ENCODE data around the gene GPR155.

DNA sequence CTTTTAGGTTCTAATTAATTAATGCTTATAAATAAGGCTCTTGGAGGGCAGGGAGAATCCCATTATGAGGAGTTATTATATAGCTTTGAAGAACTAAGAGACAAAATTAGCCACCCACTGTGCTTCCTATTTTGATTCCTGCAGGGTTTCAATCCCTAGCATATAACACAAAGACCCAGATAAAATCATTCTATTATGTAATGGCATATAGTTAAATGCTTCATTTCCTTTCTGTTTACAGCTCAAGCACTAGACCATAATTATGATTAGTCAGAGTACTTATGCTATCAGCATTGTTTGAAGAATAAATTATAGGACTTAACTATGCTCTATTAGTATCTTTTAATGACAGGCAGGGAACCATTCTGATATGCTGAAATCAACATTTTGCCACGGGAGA is 9.1 kb downstream of the GPR155 start:
- TF ChIP-seq, protein P1, sequence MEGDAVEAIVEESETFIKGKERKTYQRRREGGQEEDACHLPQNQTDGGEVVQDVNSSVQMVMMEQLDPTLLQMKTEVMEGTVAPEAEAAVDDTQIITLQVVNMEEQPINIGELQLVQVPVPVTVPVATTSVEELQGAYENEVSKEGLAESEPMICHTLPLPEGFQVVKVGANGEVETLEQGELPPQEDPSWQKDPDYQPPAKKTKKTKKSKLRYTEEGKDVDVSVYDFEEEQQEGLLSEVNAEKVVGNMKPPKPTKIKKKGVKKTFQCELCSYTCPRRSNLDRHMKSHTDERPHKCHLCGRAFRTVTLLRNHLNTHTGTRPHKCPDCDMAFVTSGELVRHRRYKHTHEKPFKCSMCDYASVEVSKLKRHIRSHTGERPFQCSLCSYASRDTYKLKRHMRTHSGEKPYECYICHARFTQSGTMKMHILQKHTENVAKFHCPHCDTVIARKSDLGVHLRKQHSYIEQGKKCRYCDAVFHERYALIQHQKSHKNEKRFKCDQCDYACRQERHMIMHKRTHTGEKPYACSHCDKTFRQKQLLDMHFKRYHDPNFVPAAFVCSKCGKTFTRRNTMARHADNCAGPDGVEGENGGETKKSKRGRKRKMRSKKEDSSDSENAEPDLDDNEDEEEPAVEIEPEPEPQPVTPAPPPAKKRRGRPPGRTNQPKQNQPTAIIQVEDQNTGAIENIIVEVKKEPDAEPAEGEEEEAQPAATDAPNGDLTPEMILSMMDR (IDR thresholded peaks at IDR 0.05; ENCODE audit: poor library complexity, severe bottlenecking), result no peak
- TF ChIP-seq, protein P2, sequence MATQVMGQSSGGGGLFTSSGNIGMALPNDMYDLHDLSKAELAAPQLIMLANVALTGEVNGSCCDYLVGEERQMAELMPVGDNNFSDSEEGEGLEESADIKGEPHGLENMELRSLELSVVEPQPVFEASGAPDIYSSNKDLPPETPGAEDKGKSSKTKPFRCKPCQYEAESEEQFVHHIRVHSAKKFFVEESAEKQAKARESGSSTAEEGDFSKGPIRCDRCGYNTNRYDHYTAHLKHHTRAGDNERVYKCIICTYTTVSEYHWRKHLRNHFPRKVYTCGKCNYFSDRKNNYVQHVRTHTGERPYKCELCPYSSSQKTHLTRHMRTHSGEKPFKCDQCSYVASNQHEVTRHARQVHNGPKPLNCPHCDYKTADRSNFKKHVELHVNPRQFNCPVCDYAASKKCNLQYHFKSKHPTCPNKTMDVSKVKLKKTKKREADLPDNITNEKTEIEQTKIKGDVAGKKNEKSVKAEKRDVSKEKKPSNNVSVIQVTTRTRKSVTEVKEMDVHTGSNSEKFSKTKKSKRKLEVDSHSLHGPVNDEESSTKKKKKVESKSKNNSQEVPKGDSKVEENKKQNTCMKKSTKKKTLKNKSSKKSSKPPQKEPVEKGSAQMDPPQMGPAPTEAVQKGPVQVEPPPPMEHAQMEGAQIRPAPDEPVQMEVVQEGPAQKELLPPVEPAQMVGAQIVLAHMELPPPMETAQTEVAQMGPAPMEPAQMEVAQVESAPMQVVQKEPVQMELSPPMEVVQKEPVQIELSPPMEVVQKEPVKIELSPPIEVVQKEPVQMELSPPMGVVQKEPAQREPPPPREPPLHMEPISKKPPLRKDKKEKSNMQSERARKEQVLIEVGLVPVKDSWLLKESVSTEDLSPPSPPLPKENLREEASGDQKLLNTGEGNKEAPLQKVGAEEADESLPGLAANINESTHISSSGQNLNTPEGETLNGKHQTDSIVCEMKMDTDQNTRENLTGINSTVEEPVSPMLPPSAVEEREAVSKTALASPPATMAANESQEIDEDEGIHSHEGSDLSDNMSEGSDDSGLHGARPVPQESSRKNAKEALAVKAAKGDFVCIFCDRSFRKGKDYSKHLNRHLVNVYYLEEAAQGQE (IDR thresholded peaks at IDR 0.05; ENCODE audit: borderline replicate concordance), result no peak
- TF ChIP-seq POLR2AphosphoS5 (IDR thresholded peaks at IDR 0.05) (no peak), EZH2 (IDR thresholded peaks at IDR 0.05; ENCODE audit: borderline replicate concordance, insufficient read depth, low read length, poor library complexity, severe bottlenecking) (no peak), EP300 (conservative IDR thresholded peaks at IDR 0.05; ENCODE audit: poor library complexity, severe bottlenecking) (no peak), MXI1 (conservative IDR thresholded peaks at IDR 0.05; ENCODE audit: poor library complexity, severe bottlenecking) (no peak), RAD21 (conservative IDR thresholded peaks at IDR 0.05) (no peak), SMC3 (conservative IDR thresholded peaks at IDR 0.05; ENCODE audit: poor library complexity) (no peak), TAF1 (IDR thresholded peaks at IDR 0.05; ENCODE audit: low read depth) (no peak)

Data from neural cell (in vitro differentiated cells).